GM19025 (cell line): ENCODE results near the gene TCEA3.
"Not testable (repeated sequence)": the region's sequence is repeated elsewhere in the genome, so short reads cannot be mapped to it uniquely, and the experiment has no call there.

Experiments
- ATAC-seq: cut with Tn5 transposase; IDR thresholded peaks from one replicate; pipeline ENCODE4 v1.9.1; 2021; ENCODE audit warnings: mild to moderate bottlenecking, low read depth, moderate library complexity; ENCODE audit not compliant: unreplicated experiment

The TCEA3 gene

DNA sequence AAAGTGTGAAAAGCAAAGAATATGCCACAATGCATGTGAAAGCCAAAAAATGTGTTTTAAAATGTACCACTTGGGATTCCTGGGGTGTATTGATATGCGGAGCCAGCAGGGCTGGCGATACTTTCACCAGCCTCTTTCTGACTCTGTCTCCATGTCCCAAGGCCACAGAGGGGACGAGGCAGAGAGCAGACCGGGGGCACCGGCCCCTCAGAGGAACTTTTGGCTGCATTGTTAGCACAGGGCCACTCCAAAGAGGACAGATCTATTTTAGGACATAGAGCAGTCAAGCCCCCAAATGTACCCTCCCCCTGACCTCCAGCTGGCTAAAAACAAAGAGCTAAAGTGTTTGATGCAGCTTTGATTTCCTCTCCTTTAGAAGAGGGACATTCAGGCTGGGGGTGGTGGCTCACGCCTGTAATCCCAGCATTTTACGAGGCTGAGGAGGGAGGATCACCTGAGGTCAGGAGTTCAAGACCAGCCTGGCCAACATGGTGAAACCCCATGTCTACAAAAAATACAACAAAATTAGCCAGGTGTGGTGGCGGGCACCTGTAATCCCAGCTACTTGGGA lies 29.3 kb downstream of the TCEA3 start:
- ATAC-seq = no peak

DNA sequence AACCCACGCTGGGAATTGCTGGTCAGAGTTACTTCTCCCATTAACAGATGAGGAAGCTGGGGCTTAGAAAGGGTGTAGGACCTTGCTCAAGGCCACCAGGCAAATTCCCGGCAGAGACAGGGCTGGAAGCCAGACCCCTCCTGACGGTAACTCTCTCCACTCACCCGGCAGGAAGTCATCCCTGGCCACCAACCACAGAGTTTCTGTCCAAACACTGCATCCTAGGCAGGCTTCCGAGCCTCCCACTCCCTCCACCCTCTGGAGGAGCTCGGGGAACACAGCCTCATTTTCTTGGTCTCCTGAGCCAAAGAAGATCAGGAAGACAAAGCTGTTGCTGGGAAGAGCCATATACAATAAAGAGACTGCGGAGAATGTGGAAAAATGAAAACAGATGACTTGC lies 29.9 kb downstream of the TCEA3 start:
- ATAC-seq = no peak

DNA sequence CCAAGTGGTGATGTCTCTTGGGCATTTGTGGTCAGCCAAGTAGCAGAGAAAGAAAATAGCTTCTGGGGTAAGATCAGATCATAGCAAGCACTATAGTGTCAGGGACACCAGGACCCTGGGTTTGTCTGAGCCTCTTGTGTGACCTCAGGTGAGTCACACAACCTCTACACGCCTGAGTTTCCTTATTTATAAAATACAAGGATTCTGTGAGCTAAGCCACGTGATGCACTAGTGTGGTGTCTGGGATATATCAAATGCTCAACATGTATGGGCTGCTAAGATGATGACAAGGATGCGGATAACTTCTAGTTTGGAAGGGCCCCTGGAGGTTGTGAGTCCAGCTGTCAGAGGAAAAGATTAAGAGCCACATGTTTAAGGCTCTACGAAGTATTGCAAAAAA lies 30.4 kb downstream of the TCEA3 start:
- no peak for ATAC-seq

DNA sequence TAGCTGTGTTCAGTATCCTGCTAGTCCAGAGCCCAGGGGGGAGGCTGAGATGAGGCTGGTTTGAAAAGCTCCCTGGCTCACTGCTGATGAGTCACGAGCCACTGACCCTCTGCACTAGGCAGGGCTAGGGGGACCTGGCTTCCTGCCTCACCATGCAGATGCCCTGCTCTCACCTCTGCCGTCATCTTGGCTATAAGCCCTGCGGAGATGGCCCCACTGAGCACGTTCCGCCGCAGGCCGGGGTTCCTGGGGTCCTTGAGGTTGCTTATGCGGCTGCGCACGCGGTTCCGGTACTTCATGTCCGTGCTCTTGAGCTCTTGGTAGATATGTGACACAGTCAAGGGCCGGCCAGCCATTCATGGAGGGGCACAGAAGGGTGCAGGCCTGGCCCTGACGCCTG lies 30.8 kb downstream of the TCEA3 start:
- no peak for ATAC-seq

DNA sequence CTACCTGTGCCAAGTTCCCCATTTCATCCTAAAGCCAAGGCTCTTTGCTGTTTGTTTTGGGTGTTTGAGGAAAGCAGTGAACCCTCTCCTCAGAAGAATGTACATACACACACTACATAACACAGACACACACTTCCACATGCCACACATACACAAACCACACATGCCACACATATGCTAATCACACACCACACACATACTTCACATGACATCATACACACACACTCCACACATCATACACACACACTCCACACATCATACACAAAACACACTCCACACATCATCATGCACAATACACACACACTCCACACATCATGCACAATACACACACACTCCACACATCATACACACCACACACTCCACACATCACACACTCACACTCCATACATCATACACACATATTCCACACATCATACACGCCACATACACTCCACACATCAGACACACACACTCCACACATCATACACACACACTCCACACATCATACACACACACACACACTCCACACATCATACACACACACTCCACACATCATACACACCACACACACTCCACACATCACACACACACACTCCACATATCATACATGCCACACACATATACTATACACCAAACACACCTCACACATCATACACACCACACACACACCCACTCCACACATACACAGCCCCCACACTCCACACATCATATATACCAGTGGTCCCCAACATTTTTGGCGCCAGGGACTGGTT lies 32.3 kb downstream of the TCEA3 start:
- no peak for ATAC-seq

DNA sequence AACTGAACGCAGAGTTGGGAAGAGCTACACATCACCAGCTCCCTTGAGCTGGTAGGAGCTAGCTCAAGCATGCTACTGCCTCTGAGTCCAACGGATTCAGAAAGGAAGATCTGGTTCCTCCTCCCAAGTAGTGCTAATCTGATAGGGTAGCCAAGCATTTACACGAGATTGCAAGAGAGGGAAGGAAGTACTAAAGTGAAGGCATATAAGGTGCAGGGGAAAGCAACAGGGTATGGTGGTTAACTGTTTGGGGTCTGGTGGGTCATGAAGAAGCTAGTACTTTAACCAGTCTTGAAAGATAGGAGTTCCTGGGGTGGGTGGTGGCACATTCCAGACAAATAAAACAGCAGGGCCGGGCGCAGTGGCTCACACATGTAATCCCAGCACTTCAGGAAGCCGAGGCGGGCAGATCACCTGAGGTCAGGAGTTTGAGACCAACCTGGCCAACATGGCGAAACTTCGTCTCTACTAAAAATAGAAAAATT lies 34.7 kb downstream of the TCEA3 start:
- ATAC-seq = no peak

DNA sequence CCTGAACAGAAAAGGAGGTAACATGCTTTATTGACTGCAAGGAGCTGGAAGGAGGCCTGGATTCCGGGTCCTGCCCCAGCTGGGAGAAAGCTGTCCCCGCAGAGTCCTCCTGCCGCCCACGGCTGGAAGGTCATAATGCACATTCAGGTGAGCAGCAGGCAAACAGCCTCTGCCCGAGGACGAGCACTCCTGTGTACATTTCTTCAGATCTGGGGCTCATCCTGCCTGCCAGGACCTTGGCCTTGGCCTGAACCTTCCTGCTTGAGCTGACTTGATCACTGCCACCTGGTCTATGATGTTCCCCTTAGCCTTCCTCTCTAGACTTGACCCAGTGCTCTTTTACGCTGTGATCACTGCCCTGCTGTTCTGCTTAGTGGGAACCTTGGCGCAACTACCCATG lies 37.1 kb downstream of the TCEA3 start:
- ATAC-seq = no peak

DNA sequence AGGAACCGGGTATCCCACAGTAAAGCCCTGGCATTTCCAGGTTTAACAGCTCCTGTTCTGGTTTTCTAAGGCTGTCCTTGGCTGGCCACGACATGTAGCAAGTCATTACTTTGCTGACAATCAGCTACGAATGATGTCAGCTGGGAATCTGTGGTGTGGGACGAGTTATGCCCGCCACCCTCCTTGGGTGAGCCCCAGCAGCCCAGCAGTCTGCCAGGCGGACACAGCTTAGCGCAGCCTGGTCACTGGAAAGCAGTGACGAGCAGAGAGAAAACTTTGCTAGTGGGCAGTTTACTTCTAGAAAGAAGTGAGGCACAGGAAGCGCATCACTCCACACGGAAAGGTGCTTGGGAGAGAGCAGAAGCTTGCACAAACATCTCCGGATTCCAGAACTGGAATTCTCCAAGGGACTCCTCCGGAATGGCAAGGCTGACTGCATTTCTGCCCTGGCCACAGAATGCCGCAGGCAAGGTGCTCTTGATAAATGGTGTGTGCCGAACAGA lies 39.4 kb downstream of the TCEA3 start:
- ATAC-seq = no peak

DNA sequence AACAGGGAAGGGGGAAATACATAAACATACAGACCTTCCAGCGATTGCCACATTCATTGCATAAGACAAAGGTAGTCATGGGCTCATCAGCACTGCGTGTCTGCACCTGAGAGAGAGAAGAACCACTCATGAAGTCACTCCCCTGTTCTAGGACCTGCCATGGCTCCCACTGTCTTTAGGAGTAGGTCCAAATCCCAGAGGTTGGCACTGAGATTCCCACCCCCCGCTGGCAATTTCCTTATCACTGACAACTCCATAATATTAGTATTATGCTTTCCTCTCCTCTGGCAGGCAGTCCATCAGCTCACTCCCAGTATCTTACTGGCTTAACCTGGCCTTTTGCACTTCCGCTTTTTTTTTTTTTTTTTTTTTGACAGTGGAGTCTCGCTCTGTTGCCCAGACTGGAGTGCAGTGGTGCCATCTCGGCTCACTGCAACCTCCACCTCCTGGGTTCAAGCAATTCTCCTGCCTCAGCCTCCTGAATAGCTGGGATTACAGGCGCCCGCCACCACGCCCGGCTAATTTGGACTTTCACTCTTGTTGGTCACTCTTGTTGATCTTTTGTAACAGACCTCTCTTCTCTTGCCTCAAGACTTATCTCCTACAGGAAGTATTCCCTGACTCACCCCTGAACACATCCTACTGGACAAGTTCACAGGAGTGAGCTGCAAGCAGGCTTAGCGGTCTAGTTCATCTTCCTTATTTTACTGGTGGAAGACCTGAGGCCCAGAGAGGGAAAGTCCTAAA lies 40.1 kb downstream of the TCEA3 start:
- ATAC-seq = no peak

DNA sequence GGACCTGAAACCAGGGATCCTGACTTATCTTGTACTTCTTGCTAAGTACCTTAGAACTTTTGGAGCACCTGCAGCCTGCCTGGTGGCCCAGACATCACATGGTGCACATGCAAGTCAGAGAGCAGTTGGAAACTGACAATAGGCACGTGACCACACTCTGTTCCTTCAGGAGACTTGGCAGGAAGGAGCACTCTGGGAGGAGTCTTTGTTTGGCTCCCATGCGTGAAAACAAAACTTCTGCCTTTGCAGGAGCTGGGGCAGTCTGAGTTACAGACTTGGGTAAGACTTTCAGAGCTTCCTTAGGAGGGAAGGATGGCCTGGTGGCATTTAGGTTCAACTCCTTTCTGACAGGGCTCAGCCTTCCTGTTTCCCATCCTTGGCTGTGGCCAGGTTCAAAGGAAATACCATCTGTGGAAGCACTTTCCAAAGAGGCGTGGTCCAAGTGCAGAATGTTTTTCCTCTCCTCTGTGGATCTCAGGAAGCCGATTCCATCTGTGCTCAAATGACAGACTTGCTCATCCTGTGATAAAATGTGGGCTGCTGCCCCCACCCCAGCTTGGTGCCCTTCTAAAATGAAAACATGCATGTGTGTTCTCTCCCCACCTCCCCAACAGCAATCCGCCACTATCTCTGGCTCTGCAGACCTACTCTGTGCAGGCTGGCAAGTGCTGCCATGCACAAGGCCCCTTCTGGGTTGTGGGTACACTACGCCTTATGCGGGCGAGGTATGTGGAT lies 40.8 kb downstream of the TCEA3 start:
- no peak for ATAC-seq

DNA sequence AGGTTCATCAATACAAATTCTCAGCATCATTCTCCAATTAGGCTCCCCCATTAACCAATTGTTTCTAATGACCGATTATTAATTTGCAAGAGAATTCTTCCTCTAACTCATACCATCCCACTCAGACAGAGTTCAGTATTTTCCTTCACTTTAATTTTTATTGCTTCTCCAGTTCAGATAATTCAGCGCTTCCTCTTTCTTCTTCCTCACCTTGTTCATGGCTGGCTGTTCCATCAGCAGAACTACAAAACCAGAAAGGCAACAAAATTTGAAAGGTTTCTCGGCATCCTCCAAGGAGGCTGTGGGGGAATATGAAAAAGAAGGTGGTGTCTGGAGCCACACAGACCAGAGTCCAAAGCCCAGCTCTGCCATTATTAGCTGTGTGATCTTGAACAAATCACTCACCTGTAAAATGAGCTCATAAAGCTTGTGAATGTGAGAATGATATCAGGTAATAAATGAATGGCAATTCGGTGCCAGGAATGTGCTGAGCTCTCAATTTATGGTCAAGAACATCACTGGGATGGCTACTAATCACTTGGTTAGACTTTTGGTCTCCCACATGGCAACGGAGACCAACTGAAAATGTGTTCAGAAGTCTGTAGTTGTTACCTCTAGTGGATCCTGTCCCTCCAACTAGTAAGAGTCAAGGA lies 43.2 kb downstream of the TCEA3 start:
- no peak for ATAC-seq

DNA sequence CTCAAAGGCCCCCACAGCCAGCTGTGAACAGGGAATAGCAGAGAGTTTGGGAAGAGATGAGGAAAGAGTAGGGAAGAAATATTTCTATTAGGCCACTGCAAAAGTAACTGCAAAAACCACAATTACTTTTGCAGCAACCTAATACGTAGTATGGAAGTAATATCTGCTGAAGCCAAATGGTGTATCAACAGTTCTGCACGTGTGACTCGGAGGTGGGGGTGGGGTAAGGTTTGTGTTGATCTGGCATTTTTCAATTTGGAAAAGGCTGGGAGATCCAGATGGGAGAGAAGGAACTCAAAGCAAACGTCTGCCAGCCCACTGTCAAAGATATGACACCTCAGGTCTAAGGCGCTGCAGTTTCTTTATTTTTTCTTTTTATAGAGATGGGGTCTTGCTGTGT lies 43.8 kb downstream of the TCEA3 start:
- no peak for ATAC-seq

DNA sequence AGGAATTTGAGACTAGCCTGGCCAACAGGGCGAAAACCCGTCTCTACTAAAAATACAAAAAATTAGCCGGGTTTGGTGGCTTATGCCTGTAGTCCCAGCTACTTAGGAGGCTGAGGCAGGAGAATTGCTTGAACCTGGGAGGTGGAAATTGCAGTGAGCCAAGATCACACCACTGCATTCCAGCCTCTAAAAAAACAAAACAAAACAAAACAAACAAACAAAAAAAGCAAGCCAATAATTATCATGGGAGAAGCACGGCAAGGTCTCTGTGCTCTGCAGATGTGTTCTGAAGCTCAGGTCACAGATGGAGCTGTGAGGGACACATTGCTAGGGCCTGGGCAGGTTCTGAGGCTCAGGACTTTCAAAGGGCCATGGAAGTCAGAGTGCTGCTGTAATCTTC lies 44.3 kb downstream of the TCEA3 start:
- not testable (repeated sequence) for ATAC-seq

DNA sequence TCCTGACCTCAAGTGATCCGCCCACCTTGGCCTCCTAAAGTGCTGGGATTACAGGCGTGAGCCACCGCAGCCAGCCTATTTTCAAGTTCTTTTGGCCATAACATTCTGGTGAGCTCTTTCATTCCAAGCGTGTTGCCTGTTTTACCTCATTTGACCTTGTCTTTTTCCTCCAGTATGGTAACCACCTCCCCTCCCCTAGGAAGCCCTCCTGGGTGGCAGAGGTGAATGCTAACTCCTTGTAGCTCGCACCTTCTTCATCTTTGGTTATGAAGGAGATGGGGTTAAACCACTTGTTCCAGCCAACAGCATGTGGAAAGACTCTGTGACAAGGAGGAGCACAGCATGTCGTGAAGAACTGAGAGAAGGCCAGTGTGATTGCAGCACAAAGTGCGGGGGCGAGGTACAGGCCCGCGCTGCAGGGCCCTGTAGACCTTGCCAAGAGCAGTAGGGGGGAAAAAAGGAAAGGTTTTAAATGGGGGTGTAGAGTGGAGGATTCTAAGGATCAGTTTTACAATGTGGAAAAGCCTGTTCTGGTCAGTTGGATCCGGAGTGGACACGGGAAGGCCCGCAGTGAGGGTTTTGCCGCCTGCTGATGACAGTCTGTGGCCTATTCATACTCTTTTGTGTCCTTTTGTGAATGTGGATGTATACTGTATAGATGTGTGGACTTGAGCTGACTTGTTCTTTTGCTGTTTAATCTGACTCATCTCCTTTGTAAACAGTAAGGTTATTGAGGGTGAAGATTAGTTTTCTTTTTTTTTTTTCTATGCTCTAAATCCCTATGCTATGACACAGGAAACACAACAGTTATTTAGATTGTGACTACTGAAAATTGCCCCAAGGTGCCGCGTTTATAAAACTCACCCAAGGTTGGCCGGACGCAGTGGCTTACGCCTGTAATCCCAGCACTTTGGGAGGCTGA lies 47.4 kb downstream of the TCEA3 start:
- ATAC-seq = no peak

DNA sequence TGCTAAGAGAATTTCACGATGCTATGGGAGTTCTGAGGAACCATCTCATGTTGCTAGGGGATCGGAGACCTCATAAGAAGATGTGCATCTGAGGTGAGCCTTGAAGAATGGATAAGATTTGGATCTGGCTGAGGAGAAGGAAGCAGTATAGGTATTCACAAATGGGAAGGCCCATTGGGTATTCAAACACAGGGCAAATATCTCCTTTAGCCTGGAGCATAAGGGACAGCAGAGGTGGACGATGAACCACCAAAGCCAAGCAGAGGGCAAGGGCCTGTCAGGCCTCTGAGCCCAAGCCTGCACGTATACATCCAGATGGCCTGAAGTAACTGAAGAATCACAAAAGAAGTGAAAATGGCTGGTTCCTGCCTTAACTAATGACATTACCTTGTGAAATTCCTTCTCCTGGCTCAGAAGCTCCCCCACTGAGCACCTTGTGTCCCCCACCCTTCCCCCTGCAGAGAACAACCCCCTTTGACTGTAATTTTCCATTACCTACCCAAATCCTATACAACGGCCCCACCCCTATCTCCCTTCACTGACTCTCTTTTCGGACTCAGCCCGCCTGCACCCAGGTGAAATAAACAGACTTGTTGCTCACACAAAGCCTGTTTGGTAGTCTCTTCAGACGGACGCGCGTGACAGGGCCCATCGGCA lies 50.3 kb downstream of the TCEA3 start:
- not testable (repeated sequence) for ATAC-seq

DNA sequence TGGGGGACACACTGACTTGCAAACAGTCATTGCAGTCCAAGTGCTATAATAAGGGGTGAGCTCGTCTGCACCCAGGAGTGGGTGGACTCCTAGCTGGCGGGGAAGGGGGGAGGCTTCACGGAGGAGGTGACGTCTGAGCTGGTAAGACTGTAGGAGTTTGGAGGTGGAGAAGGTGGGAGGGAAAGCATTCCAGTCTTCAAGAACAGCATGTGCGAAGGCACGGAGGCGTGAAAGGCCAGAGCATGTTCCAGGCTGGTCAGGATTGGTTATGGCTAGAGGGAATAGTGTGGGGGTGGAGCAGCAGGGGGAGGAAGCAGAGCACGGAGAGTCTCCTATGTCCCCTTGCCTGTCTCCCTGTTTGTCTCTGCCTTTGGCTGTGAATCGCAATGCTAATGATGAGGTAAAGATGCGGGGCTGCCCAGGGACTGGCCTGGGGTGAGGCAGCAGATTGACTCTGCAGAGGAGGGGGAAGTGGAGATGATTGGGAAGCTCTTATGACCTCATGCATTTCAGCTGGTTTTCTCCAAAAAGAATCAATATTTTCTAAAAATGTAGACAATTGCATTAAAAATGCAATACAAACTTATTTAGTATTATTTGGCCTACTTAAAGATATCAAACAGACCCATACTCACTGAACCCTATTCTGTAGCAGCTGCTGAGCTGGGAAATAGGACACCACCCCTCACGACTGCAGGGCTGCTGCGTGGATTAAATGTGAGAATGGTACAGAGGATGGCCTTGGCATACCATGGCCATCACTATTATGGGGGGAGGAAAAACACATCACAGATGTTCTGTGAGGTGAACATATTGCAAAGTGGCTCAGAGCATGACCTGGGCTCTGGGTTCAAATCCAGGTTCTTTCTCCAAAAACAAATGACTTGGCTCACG lies 52.3 kb downstream of the TCEA3 start:
- ATAC-seq = no peak

DNA sequence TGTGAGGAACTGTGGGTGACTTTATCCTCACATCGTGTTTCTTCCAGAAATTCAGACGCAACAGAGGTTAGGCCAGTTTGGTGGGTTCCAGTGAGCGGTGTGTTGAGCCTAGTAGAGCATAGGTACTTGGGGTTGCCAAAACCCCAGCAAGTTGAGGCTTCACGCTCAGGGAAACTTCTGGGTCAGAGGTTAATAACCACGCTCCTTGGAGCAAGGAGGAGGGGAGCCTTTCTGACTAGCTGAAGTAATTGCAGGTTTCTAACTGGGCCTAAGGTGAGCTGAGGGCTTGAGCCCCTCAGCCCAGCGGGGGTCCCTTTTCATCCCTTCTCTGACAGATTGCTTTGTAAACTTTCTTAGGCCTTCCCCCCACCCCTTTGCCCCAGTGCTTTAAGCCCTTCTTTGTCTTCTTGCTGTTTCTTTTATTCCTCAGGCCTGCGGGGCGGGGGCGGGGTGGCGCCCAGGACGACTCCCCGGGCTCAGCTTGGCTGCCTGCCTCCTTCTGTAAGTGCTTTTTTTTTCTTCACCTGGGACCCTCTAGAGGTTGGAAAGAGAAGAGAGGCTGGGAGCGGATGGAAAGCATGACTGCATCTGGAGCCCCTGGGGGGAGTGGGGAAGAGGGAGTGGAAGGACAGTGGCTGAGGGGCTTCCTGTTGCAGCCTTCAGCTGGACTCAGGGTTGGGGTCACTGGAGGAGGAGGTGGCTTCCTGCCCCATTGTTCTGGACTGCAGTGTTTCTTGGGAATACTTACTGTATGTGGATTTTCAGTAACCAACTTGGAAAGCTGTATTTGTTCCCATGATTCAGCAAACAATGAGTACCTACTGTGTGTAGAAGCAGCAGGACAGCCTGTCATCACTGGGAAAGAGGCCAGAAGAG lies 53.6 kb downstream of the TCEA3 start:
- ATAC-seq = no peak
